Ishikawa (cell line): ENCODE data around the gene NUDC.
A peak's percentile ranks its signal among the peaks of the same experiment; 100 is the strongest.

Source experiments
- CEBPB ChIP-seq: IDR thresholded peaks from 2 replicates; pipeline ENCODE4 v1.6.1; 2012
- CREB1 ChIP-seq: IDR thresholded peaks from 2 replicates; pipeline ENCODE4 v1.6.1; 2012; ENCODE audit warnings: low read depth
- EGR1 ChIP-seq: IDR thresholded peaks from 2 replicates; pipeline ENCODE4 v1.6.1; 2012
- EP300 ChIP-seq: IDR thresholded peaks from 2 replicates; pipeline ENCODE4 v1.6.1; 2012; ENCODE audit warnings: borderline replicate concordance
- FOXM1 ChIP-seq: IDR thresholded peaks from 2 replicates; pipeline ENCODE4 v1.6.1; 2012; ENCODE audit warnings: low read depth, borderline replicate concordance
- MAX ChIP-seq: IDR thresholded peaks from 2 replicates; pipeline ENCODE4 v1.6.1; 2012
- NFIC ChIP-seq: IDR thresholded peaks from 2 replicates; pipeline ENCODE4 v1.6.1; 2012
- RAD21 ChIP-seq: IDR thresholded peaks from 2 replicates; pipeline ENCODE4 v1.6.1; 2012; ENCODE audit warnings: low read depth
- REST ChIP-seq: IDR thresholded peaks from 2 replicates; pipeline ENCODE4 v1.6.1; 2012; ENCODE audit warnings: low read depth, mild to moderate bottlenecking
- TAF1 ChIP-seq: IDR thresholded peaks from 2 replicates; pipeline ENCODE4 v1.6.1; 2012; ENCODE audit warnings: low read depth, mild to moderate bottlenecking
- TCF12 ChIP-seq: IDR thresholded peaks from 2 replicates; pipeline ENCODE4 v1.6.1; 2012; ENCODE audit warnings: low read depth
- TEAD4 ChIP-seq: IDR thresholded peaks from 2 replicates; pipeline ENCODE4 v1.6.1; 2012
- USF1 ChIP-seq: IDR thresholded peaks from 2 replicates; pipeline ENCODE4 v1.6.1; 2012
- YY1 ChIP-seq: IDR thresholded peaks from 2 replicates; pipeline ENCODE4 v1.6.1; 2012; ENCODE audit warnings: low read depth
- ZBTB7A ChIP-seq: IDR thresholded peaks from 2 replicates; pipeline ENCODE4 v1.6.1; 2012; ENCODE audit warnings: low read depth

Gene NUDC

GRCh38 chr1:26972821-26973220 lies 51.3 kb downstream of the NUDC start:
- TF ChIP-seq MAX, result no peak
- peak; percentile 59 for TF ChIP-seq CEBPB

- TF ChIP-seq USF1 (no peak), CREB1 (no peak), TCF12 (no peak), RAD21 (no peak), EGR1 (no peak), NFIC (no peak), REST (no peak), MAX (no peak), CEBPB (no peak), TEAD4 (no peak)
Observed at GRCh38 chr1:26976621-26977510, 55.3 kb downstream of the NUDC start.

- TF ChIP-seq REST (no peak), CEBPB (no peak), EGR1 (no peak), FOXM1 (no peak), RAD21 (no peak), TEAD4 (no peak), ZBTB7A (no peak), NFIC (no peak), USF1 (no peak), TCF12 (no peak), EP300 (no peak), YY1 (no peak), TAF1 (no peak), CREB1 (no peak), MAX (no peak)
Observed at GRCh38 chr1:26978901-26979300, 57.4 kb downstream of the NUDC start.

GRCh38 chr1:26981146-26981846 lies 59.8 kb downstream of the NUDC start:
- TF ChIP-seq ZBTB7A (no peak), TCF12 (no peak), TEAD4 (no peak), EGR1 (no peak), FOXM1 (no peak), NFIC (no peak)

GRCh38 chr1:26983863-26984262 lies 62.3 kb downstream of the NUDC start:
- TF ChIP-seq CEBPB, result no peak
- TF ChIP-seq ZBTB7A, result no peak

- no peak for TF ChIP-seq EGR1
- TF ChIP-seq REST, result no peak
- TF ChIP-seq TEAD4, result no peak
- no peak for TF ChIP-seq RAD21
- no peak for TF ChIP-seq ZBTB7A
- no peak for TF ChIP-seq NFIC
- TF ChIP-seq USF1, result no peak
- no peak for TF ChIP-seq MAX
- TF ChIP-seq EP300, result no peak
- no peak for TF ChIP-seq FOXM1
- no peak for TF ChIP-seq TCF12
- no peak for TF ChIP-seq TAF1
- no peak for TF ChIP-seq CEBPB
- no peak for TF ChIP-seq YY1
Observed at GRCh38 chr1:26984291-26984690, 62.7 kb downstream of the NUDC start.
